ENCODE data around the gene PMPCA. TPM values are rescaled to one million over a fixed set of nuclear protein-coding genes. Genes with fewer than 3 reads are reported as not detected.

PMPCA gene
- total and polyA plus RNA-seq, 2 of the 8 experiments (the other 6 are each of a cell fraction or from before 2014, with no cell fraction given), result 60.0 to 88.2 TPM

- no peaks in the 10 kb centered on the region for H3K79me2 ChIP-seq (ENCODE audit: control insufficient read depth in 1 of 2, insufficient read depth in 2 of 2, low read length in 2 of 2)
- H3K18ac ChIP-seq (ENCODE audit: extremely low read depth, low read length), result no peak overlapping the region
- no peaks in the 10 kb centered on the region for H3K27me3 ChIP-seq (replicated peaks in 1 of 4; ENCODE audit: control insufficient read depth in 3 of 4, extremely low read depth in 1 of 4, insufficient read depth in 3 of 4, low read length in 3 of 4)
- H4K91ac ChIP-seq (replicated peaks; ENCODE audit: insufficient read length, low read length), result no peak overlapping the region
- H2BK20ac ChIP-seq (ENCODE audit: low read length), result no peak overlapping the region
- no peak overlapping the region for H3K9ac ChIP-seq (replicated peaks in 1 of 4; ENCODE audit: extremely low read depth in 1 of 4, low read depth in 3 of 4, low read length in 3 of 4)
- H3K23ac ChIP-seq (ENCODE audit: insufficient read length), result no peak overlapping the region
- no peak overlapping the region for H3K4ac ChIP-seq (replicated peaks; ENCODE audit: insufficient read length, low read depth, low read length)
- no peak overlapping the region for H4K8ac ChIP-seq (ENCODE audit: extremely low read depth, insufficient read depth, low read length)
- no peak for TF ChIP-seq SRF (IDR thresholded peaks at IDR 0.05; ENCODE audit: low read depth, low read length)
- no peak for TF ChIP-seq SIRT6 (IDR thresholded peaks at IDR 0.05; ENCODE audit: low read length)
- TF ChIP-seq MAX (IDR thresholded peaks at IDR 0.05), result no peak
- TF ChIP-seq GTF2F1 (IDR thresholded peaks at IDR 0.05; ENCODE audit: borderline replicate concordance, low read depth, low read length), result no peak
- TF ChIP-seq CBX5 (IDR thresholded peaks at IDR 0.05; ENCODE audit: low read depth, low read length), result no peak
- TF ChIP-seq POU5F1 (IDR thresholded peaks at IDR 0.05; ENCODE audit: low read depth, low read length), result no peak
- H3K56ac ChIP-seq (replicated peaks; ENCODE audit: insufficient read length, low read depth, low read length), result no peak overlapping the region
- no peak overlapping the region for H3K27ac ChIP-seq (ENCODE audit: low read depth, low read length)
- POLR2A ChIA-PET (ENCODE audit: partially characterized antibody), result interaction anchor here (1.0 to 4.4 kb wide), 4 partner anchors 21 to 42 kb away, joined by 3 to 23 read pairs (median 9); partner anchors contain the start of gene SNAPC4
- H2AK5ac ChIP-seq (ENCODE audit: low read depth, low read length), result no peak overlapping the region
- no peak overlapping the region for H2AFZ ChIP-seq (ENCODE audit: low read length)
- no peaks in the 10 kb centered on the region for H3K9me3 ChIP-seq (ENCODE audit: insufficient read depth in 2 of 2, low read depth in 1 of 2, low read length in 1 of 2)
- no peak overlapping the region for H2BK12ac ChIP-seq (ENCODE audit: low read depth, low read length)
- H3K4me1 ChIP-seq (replicated peaks in 1 of 4; ENCODE audit: control insufficient read depth in 3 of 4, insufficient read depth in 4 of 4, low read length in 3 of 4), result 0 out of 7 replicates have a peak, but pooled peaks cover 0 to 2% (median 0%) of the 10 kb centered on the region in 4 experiments
- no peak overlapping the region for H2BK5ac ChIP-seq (ENCODE audit: low read depth, low read length)
- H3K4me3 ChIP-seq (ENCODE audit: extremely low read depth in 1 of 4, insufficient read depth in 2 of 4, low read depth in 3 of 4, low read length in 4 of 4), result no peak overlapping the region
- peaks cover 18 to 43% (median 28%) of the 10 kb centered on the region in 4 experiments for H3K36me3 ChIP-seq (ENCODE audit: control insufficient read depth in 2 of 4, insufficient read depth in 4 of 4, low read length in 3 of 4)
- H2BK120ac ChIP-seq (replicated peaks; ENCODE audit: low read depth, low read length), result no peak overlapping the region
- no peaks in the 10 kb centered on the region for H3K79me1 ChIP-seq (ENCODE audit: low read depth, low read length)
- peaks cover 2% of the 10 kb centered on the region; the same call in 1 of the 2 replicates for H3K23me2 ChIP-seq (ENCODE audit: low read depth, low read length)
- CTCF ChIA-PET (ENCODE audit: partially characterized antibody), result interaction anchor here (0.6 to 2.5 kb wide), 5 partner anchors 43 to 1764 kb away, joined by 4 to 10 read pairs (median 5); partner anchors contain the start of gene DNLZ
- FAIRE-seq, result no peak
- 95% methylated on average over 20 of the region's 20 CpGs; no CpG with 5 or more reads in 1 of the 2 experiments for WGBS, 2 experiments (ENCODE audit: extremely low coverage in 1 of 2, insufficient coverage in 1 of 2, insufficient read length in 1 of 2, insufficient replicate concordance in 2 of 2, low coverage in 1 of 2, low lambda C conversion rate in 2 of 2, missing lambda C conversion rate in 1 of 2)
- H2BK15ac ChIP-seq (ENCODE audit: low read length), result no peak overlapping the region
- DNase-seq (ENCODE audit: low read depth in 1 of 2, low spot score in 2 of 2), result no peak
- H3K4me2 ChIP-seq (ENCODE audit: insufficient read depth in 1 of 2, low read depth in 2 of 2, low read length in 2 of 2), result no peak overlapping the region
- peaks cover 5 to 13% of the 10 kb centered on the region in 2 experiments for H4K20me1 ChIP-seq (replicated peaks in 1 of 2; ENCODE audit: control insufficient read depth in 1 of 2, insufficient read depth in 2 of 2, low read length in 2 of 2)
- H4K5ac ChIP-seq (ENCODE audit: insufficient read length, low read depth, low read length), result no peak overlapping the region
- no peak overlapping the region for H3K14ac ChIP-seq (ENCODE audit: insufficient read length)
These were observed 33.6 kb downstream of the PMPCA start for GRCh38 chr9:136444102-136444501.

Measured in H1 (cell line).